ENCODE results near the gene PHF12. TPM values are rescaled to one million over a fixed set of nuclear protein-coding genes. Genes with fewer than 3 reads are reported as not detected.

PHF12 gene
- total and polyA plus RNA-seq, 2 of the 4 experiments (the other 2 are of a cell fraction), result 24.4 to 25.6 TPM

- DNase-seq, result no peak
- Histone ChIP-seq H3K14ac (replicated peaks; ENCODE audit: low read depth, low read length) (no peak overlapping the region), H2BK20ac (ENCODE audit: low read depth, low read length) (no peak overlapping the region), H3K27ac (ENCODE audit: insufficient read depth, low read length) (no peak overlapping the region), H4K5ac (ENCODE audit: low read depth, low read length) (no peak overlapping the region), H3K79me1 (ENCODE audit: low read depth in 1 of 2, low read length in 2 of 2) (peaks cover 15 to 16% of the 10 kb centered on the region in 2 experiments), H3K56ac (ENCODE audit: extremely low read depth, insufficient read depth, low read length) (no peak overlapping the region), H3K9me1 (ENCODE audit: insufficient read depth, low read length) (peaks cover 4% of the 10 kb centered on the region; the same call in 1 of the 2 replicates), H2AK5ac (ENCODE audit: low read depth, low read length) (no peak overlapping the region), H3K27me3 (ENCODE audit: control insufficient read depth, insufficient read depth, low read length) (no peaks in the 10 kb centered on the region), H2BK120ac (ENCODE audit: low read depth, low read length) (no peak overlapping the region), H3K36me3 (ENCODE audit: control insufficient read depth, insufficient read depth, low read length) (peaks cover 26% of the 10 kb centered on the region), H3K4me2 (ENCODE audit: low read depth, low read length) (no peak overlapping the region), H3K4me1 (ENCODE audit: control insufficient read depth, insufficient read depth, low read length) (no peaks in the 10 kb centered on the region), H2AFZ (replicated peaks; ENCODE audit: low read length, poor library complexity) (no peak overlapping the region), H3K4me3 (ENCODE audit: insufficient read depth, low read depth, low read length) (no peak overlapping the region), H2BK5ac (ENCODE audit: low read depth, low read length, poor library complexity, severe bottlenecking) (no peak overlapping the region), H3K18ac (ENCODE audit: low read depth, low read length) (no peak overlapping the region), H2AK9ac (replicated peaks; ENCODE audit: low read depth, low read length, poor library complexity) (no peak overlapping the region), H2BK15ac (ENCODE audit: low read depth, low read length) (no peak overlapping the region), H4K91ac (ENCODE audit: insufficient read depth, low read depth, low read length) (no peak overlapping the region), H3K23ac (ENCODE audit: low read depth, low read length) (no peak overlapping the region), H3K9ac (ENCODE audit: low read depth, low read length) (no peak overlapping the region), H3K9me3 (ENCODE audit: control insufficient read depth, insufficient read depth, low read length) (no peaks in the 10 kb centered on the region), H4K8ac (ENCODE audit: low read depth in 2 of 2, low read length in 2 of 2) (no peak overlapping the region), H3K4ac (ENCODE audit: low read depth, low read length) (no peak overlapping the region), H4K20me1 (ENCODE audit: insufficient read depth, low read length) (no peaks in the 10 kb centered on the region)
- TF ChIP-seq CHD1 (IDR thresholded peaks at IDR 0.05; ENCODE audit: low read depth, low read length) (no peak), USF2 (IDR thresholded peaks at IDR 0.05; ENCODE audit: low read depth, low read length) (no peak), BHLHE40 (IDR thresholded peaks at IDR 0.05; ENCODE audit: low read depth, low read length) (no peak), MXI1 (IDR thresholded peaks at IDR 0.05; ENCODE audit: borderline replicate concordance, low read depth, low read length) (no peak), MAFK (IDR thresholded peaks at IDR 0.05; ENCODE audit: low read depth, low read length) (no peak), SMC3 (IDR thresholded peaks at IDR 0.05; ENCODE audit: low read depth, low read length) (no peak), FOS (IDR thresholded peaks at IDR 0.05; ENCODE audit: low read depth, low read length) (no peak), POLR2A (IDR thresholded peaks at IDR 0.05; ENCODE audit: low read depth, low read length) (no peak), ELK1 (IDR thresholded peaks at IDR 0.05; ENCODE audit: borderline replicate concordance, low read depth, low read length) (no peak), CTCF (conservative IDR thresholded peaks at IDR 0.05; ENCODE audit: low read depth, low read length) (no peak), CEBPB (IDR thresholded peaks at IDR 0.05; ENCODE audit: low read depth, low read length) (no peak), RCOR1 (IDR thresholded peaks at IDR 0.05; ENCODE audit: insufficient replicate concordance, low read length) (no peak), RFX5 (IDR thresholded peaks at IDR 0.05; ENCODE audit: low read depth, low read length) (no peak)
- no TSS peak for BruUV-seq (replicated peaks)
- ChIA-PET POLR2A (ENCODE audit: unreplicated experiment) (interaction anchor here (0.6 kb wide), 1 partner anchor 399 kb away, joined by 3 read pairs; no protein-coding TSS in a partner anchor), CTCF (interaction anchor here (0.5 kb wide), 1 partner anchor 211 kb away, joined by 6 read pairs; no protein-coding TSS in a partner anchor)
- WGBS, 2 experiments (ENCODE audit: extremely low coverage in 2 of 2, insufficient read length in 1 of 2), result no CpG with 5 or more reads among the region's 3 CpGs
- dilution Hi-C loops (cut with HindIII; ENCODE audit: low sequenced_read_pairs, unreplicated experiment), result no loop called here
- in situ Hi-C loops (cut with MboI; ENCODE audit: low sequenced_read_pairs), result no loop called here
- no peak for ATAC-seq (ENCODE audit: low read depth)
- intact Hi-C loops (cut with micrococcal nuclease), result loop anchor here (5.0 kb wide), 1 partner anchor 96 kb away; no protein-coding TSS in a partner anchor
Measured at GRCh38 chr17:28857905-28858800, 93.2 kb downstream of the PHF12 start.
